Cardiac fibroblast (primary cell): ENCODE measurements around the gene MRC2.

Experiments used
- DNase-seq, 2 donors: peaks; one replicate each; pipeline versions ENCODE4 v3.0.0 to v3.0.0-alpha.2; 2010; ENCODE audit warnings: low read depth in 2 of 2
- H3K4me3 ChIP-seq, 2 donors: replicated peaks in 1 of 2; 1 replicate in 1 of 2; 2 replicates in 1 of 2; pipeline ENCODE4 v1.5.1; 2011; ENCODE audit warnings: low read depth in 2 of 2, low read length in 2 of 2, mild to moderate bottlenecking in 2 of 2, moderate library complexity in 1 of 2
- CTCF ChIP-seq: IDR thresholded peaks from one replicate; pipeline ENCODE4 v1.5.1; 2011; ENCODE audit warnings: low read depth, mild to moderate bottlenecking, low read length, inconsistent platforms

The MRC2 gene

GRCh38 chr17:62648251-62648955 is 20.9 kb downstream of the MRC2 start:
- no peak for DNase-seq
- no peak overlapping the region for H3K4me3 ChIP-seq
- no peak for TF ChIP-seq CTCF

- no peak overlapping the region for H3K4me3 ChIP-seq
- no peak for TF ChIP-seq CTCF
- DNase-seq = no peak
Measured at GRCh38 chr17:62648956-62649294, 21.5 kb downstream of the MRC2 start.

- TF ChIP-seq CTCF = no peak
- no peak overlapping the region for H3K4me3 ChIP-seq
- DNase-seq = no peak
Measured at GRCh38 chr17:62649570-62649969, 22.1 kb downstream of the MRC2 start.

GRCh38 chr17:62650587-62650986 is 23.1 kb downstream of the MRC2 start:
- no peak for DNase-seq
- no peak overlapping the region for H3K4me3 ChIP-seq
- TF ChIP-seq CTCF = no peak

- no peak for TF ChIP-seq CTCF
- H3K4me3 ChIP-seq = peak overlapping the region; percentile 40 to 46
- DNase-seq = peak; percentile 63 to 75
Measured at GRCh38 chr17:62652251-62653001, 25.0 kb downstream of the MRC2 start.

GRCh38 chr17:62653002-62653825 is 25.7 kb downstream of the MRC2 start:
- no peak for TF ChIP-seq CTCF
- peak; percentile 46 to 66 for DNase-seq
- H3K4me3 ChIP-seq = peak overlapping the region; percentile 40 to 46
